GM23338 (cell line): ENCODE data around the gene RAMP1. TPM values are rescaled to one million over a fixed set of nuclear protein-coding genes. Genes with fewer than 3 reads are reported as not detected.

Experiments used
- ATAC-seq: fragments of 200-7000 bp; cut with Tn5 transposase; 3 replicates; pipeline ENCODE4 v1.9.1; 2020
- DNase-seq: peaks from one replicate; pipeline ENCODE4 v3.0.0-alpha.2; 2015; ENCODE audit warnings: low spot score
- H2AFZ ChIP-seq: fragments of 200-600 bp; sonication (generic); 2 replicates; pipeline ENCODE4 v1.8.0; 2016; ENCODE audit warnings: antibody characterized with exemption, mild to moderate bottlenecking, moderate library complexity
- H3F3A ChIP-seq: fragments of 200-600 bp; sonication (generic); replicated peaks from 2 replicates; pipeline ENCODE4 v1.8.0; 2017; ENCODE audit warnings: antibody characterized with exemption, mixed run types, low read depth
- H3K27ac ChIP-seq: fragments of 200-600 bp; sonication (generic); 2 replicates; pipeline ENCODE4 v1.6.1; 2016; ENCODE audit warnings: low read depth
- H3K27me3 ChIP-seq: fragments of 200-600 bp; sonication (generic); 2 replicates; pipeline ENCODE4 v1.8.0; 2016; ENCODE audit warnings: mild to moderate bottlenecking, mixed run types, moderate library complexity; ENCODE audit not compliant: insufficient read depth
- H3K36me3 ChIP-seq: fragments of 200-600 bp; sonication (generic); 2 replicates; pipeline ENCODE4 v1.8.0; 2016; ENCODE audit warnings: mild to moderate bottlenecking; ENCODE audit not compliant: insufficient read depth
- H3K4me1 ChIP-seq: fragments of 200-600 bp; sonication (generic); 2 replicates; pipeline ENCODE4 v1.8.0; 2016; ENCODE audit warnings: mild to moderate bottlenecking, moderate library complexity; ENCODE audit not compliant: insufficient read depth
- H3K4me2 ChIP-seq: fragments of 200-600 bp; sonication (generic); 2 replicates; pipeline ENCODE4 v1.7.1; 2017; ENCODE audit warnings: mixed run types
- H3K4me3 ChIP-seq: fragments of 200-600 bp; sonication (generic); 2 replicates; pipeline ENCODE4 v1.6.1; 2016; ENCODE audit warnings: mixed run types
- H3K79me2 ChIP-seq: fragments of 200-600 bp; sonication (generic); replicated peaks from 2 replicates; pipeline ENCODE4 v1.8.0; 2017; ENCODE audit warnings: mild to moderate bottlenecking; ENCODE audit not compliant: insufficient read depth
- H3K9me2 ChIP-seq: fragments of 200-600 bp; sonication (generic); 2 replicates; pipeline ENCODE4 v1.8.0; 2017; ENCODE audit not compliant: insufficient read depth
- H4K20me1 ChIP-seq: fragments of 200-600 bp; sonication (generic); replicated peaks from 2 replicates; pipeline ENCODE4 v1.8.0; 2017; ENCODE audit warnings: mild to moderate bottlenecking; ENCODE audit not compliant: insufficient read depth
- H3K27ac Mint-ChIP-seq: 2 replicates; pipeline ENCODE4 v1.8.0; 2020; ENCODE audit warnings: inconsistent platforms, mild to moderate bottlenecking, moderate library complexity, mixed read lengths
- H3K27me3 Mint-ChIP-seq: 3 replicates; pipeline ENCODE4 v1.8.0; 2022; ENCODE audit warnings: low read depth, mild to moderate bottlenecking, moderate library complexity, mixed read lengths, inconsistent platforms; ENCODE audit not compliant: insufficient read depth, poor library complexity
- H3K36me3 Mint-ChIP-seq: 3 replicates; pipeline ENCODE4 v1.8.0; 2021; ENCODE audit warnings: low read depth, mild to moderate bottlenecking, inconsistent platforms, moderate library complexity, mixed read lengths
- H3K4me1 Mint-ChIP-seq: 3 replicates; pipeline ENCODE4 v1.8.0; 2020; ENCODE audit warnings: mild to moderate bottlenecking, inconsistent platforms, mixed read lengths
- H3K4me3 Mint-ChIP-seq: 3 replicates; pipeline ENCODE4 v1.8.0; 2021; ENCODE audit warnings: moderate library complexity, mild to moderate bottlenecking, inconsistent platforms, mixed read lengths
- H3K9me3 Mint-ChIP-seq: 3 replicates; pipeline ENCODE4 v1.8.0; 2020; ENCODE audit warnings: moderate library complexity, mild to moderate bottlenecking, inconsistent platforms, mixed read lengths
- CTCF ChIP-seq, 2 experiments: fragments of 200-600 bp in 1 of 2; sonication (generic) in 1 of 2; conservative IDR thresholded peaks; 2 replicates each; pipeline versions ENCODE4 v1.5.1 to v1.6.1; 2016 to 2017; ENCODE audit warnings: antibody characterized with exemption in 2 of 2, low read depth in 2 of 2, mild to moderate bottlenecking in 2 of 2, moderate library complexity in 1 of 2
- EZH2phosphoT487 ChIP-seq: fragments of 200-600 bp; sonication (generic); IDR thresholded peaks from one replicate; pipeline ENCODE4 v1.8.1; 2018; ENCODE audit warnings: antibody characterized with exemption; ENCODE audit not compliant: unreplicated experiment
- JUNB ChIP-seq: IDR thresholded peaks from one replicate; pipeline ENCODE4 v1.6.1; 2016; ENCODE audit warnings: antibody characterized with exemption; ENCODE audit not compliant: unreplicated experiment
- NANOG ChIP-seq: IDR thresholded peaks from 2 replicates; pipeline ENCODE4 v1.6.1; 2016; ENCODE audit warnings: antibody characterized with exemption, borderline replicate concordance
- POLR2AphosphoS5 ChIP-seq: IDR thresholded peaks from 2 replicates; pipeline ENCODE4 v1.6.1; 2016; ENCODE audit warnings: antibody characterized with exemption, low read depth
- ZNF114 ChIP-seq: fragments of 250-450 bp; sonication (Bioruptor Pico); IDR thresholded peaks from 2 replicates; pipeline ENCODE4 v1.5.0; 2020; ENCODE audit warnings: mild to moderate bottlenecking, moderate library complexity
- ZNF331 ChIP-seq: fragments of 250-450 bp; sonication (Bioruptor Pico); IDR thresholded peaks from 2 replicates; pipeline ENCODE4 v1.5.0; 2020; ENCODE audit warnings: low read depth, mild to moderate bottlenecking, moderate library complexity
- ZNF462 ChIP-seq: fragments of 250-450 bp; sonication (Bioruptor Pico); IDR thresholded peaks from 2 replicates; pipeline ENCODE4 v1.5.0; 2020; ENCODE audit warnings: mild to moderate bottlenecking, moderate library complexity
- polyA plus RNA-seq: library from polyadenylated mRNA; unstranded; fragments of >200 nt; fragmentation: Nextera tagmentation; extraction: Ambion mirVana; gene quantifications from 2 replicates; pipeline ENCODE4 v1.2.1, GENCODE V29; 2016
- total RNA-seq: library from RNA; depleted of rRNA; stranded (reverse); fragments of >200 nt; shearing (Covaris generic); gene quantifications from 2 replicates; pipeline ENCODE4 v1.2.3, GENCODE V29; 2014
- TF ChIP-seq, protein P1 (sequence below): IDR thresholded peaks from 2 replicates; pipeline ENCODE4 v1.6.1; 2016; ENCODE audit warnings: antibody characterized with exemption

RAMP1 gene
- total and polyA plus RNA-seq, 2 experiments from 2014 or later = 1.7 to 3.3 TPM

GRCh38 chr2:237876951-237877491 lies 17.6 kb downstream of the RAMP1 start (continued):
- TF ChIP-seq ZNF462 (CRISPR knock-in tag) (no peak), ZNF331 (CRISPR knock-in tag) (no peak)
- TF ChIP-seq, protein P1, sequence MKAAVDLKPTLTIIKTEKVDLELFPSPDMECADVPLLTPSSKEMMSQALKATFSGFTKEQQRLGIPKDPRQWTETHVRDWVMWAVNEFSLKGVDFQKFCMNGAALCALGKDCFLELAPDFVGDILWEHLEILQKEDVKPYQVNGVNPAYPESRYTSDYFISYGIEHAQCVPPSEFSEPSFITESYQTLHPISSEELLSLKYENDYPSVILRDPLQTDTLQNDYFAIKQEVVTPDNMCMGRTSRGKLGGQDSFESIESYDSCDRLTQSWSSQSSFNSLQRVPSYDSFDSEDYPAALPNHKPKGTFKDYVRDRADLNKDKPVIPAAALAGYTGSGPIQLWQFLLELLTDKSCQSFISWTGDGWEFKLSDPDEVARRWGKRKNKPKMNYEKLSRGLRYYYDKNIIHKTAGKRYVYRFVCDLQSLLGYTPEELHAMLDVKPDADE = no peak

GRCh38 chr2:237877576-237878307 lies 18.3 kb downstream of the RAMP1 start:
- Mint-ChIP-seq H3K4me1 (peaks cover 6% of the 10 kb centered on the region), H3K9me3 (no peaks in the 10 kb centered on the region; the same call in 2 of the 3 replicates), H3K27me3 (peaks cover 5% of the 10 kb centered on the region), H3K27ac (no peak overlapping the region), H3K36me3 (no peaks in the 10 kb centered on the region), H3K4me3 (no peak overlapping the region)
- no peak overlapping the region for H3K4me2 ChIP-seq
- H3K4me1 ChIP-seq = no peaks in the 10 kb centered on the region
- no peak overlapping the region for H3K4me3 ChIP-seq
- ATAC-seq = no peak
- no peaks in the 10 kb centered on the region for H3K36me3 ChIP-seq
- no peaks in the 10 kb centered on the region for H3K9me2 ChIP-seq
- H3K27me3 ChIP-seq = no peaks in the 10 kb centered on the region
- H4K20me1 ChIP-seq = no peaks in the 10 kb centered on the region
- TF ChIP-seq ZNF331 (CRISPR knock-in tag) (no peak), ZNF114 (CRISPR knock-in tag) (no peak), CTCF (conservative IDR thresholded peaks at IDR 0.05; ENCODE audit: low read depth in 2 of 2) (no peak), NANOG (no peak), EZH2phosphoT487 (no peak), JUNB (no peak), POLR2AphosphoS5 (no peak)
- TF ChIP-seq, protein P1 = no peak
- no peak for DNase-seq
- H3K79me2 ChIP-seq = no peaks in the 10 kb centered on the region
- H3K27ac ChIP-seq = no peak overlapping the region
- no peak overlapping the region for H2AFZ ChIP-seq
- no peaks in the 10 kb centered on the region for H3F3A ChIP-seq
